Karpas-422 (cell line): ENCODE measurements around the gene ATXN7L1. TPM values are rescaled to one million over a fixed set of nuclear protein-coding genes. Genes with fewer than 3 reads are reported as not detected.
A peak's percentile ranks its signal among the peaks of the same experiment; 100 is the strongest.
"Not testable (repeated sequence)": the region's sequence is repeated elsewhere in the genome, so short reads cannot be mapped to it uniquely, and the experiment has no call there.

ENCODE experiments used
- DNase-seq: peaks from one replicate; pipeline ENCODE4 v3.0.0-alpha.2; 2015
- H2AFZ ChIP-seq: fragments of 200-600 bp; sonication (generic); 2 replicates; pipeline ENCODE4 v1.6.1; 2014; ENCODE audit warnings: antibody characterized with exemption, low read length, mixed read lengths
- H3K27ac ChIP-seq: fragments of 200-600 bp; sonication (generic); 2 replicates; pipeline ENCODE4 v1.5.1; 2014; ENCODE audit warnings: mild to moderate bottlenecking, low read length, moderate library complexity
- H3K27me3 ChIP-seq: fragments of 200-600 bp; sonication (generic); 2 replicates; pipeline ENCODE4 v1.6.1; 2014; ENCODE audit warnings: low read length, mixed read lengths
- H3K36me3 ChIP-seq: fragments of 200-600 bp; sonication (generic); 2 replicates; pipeline ENCODE4 v1.6.1; 2014; ENCODE audit warnings: low read length, mixed read lengths; ENCODE audit not compliant: insufficient read depth
- H3K4me1 ChIP-seq: fragments of 200-600 bp; sonication (generic); 2 replicates; pipeline ENCODE4 v1.6.1; 2014; ENCODE audit warnings: mild to moderate bottlenecking, low read length, mixed read lengths
- H3K4me2 ChIP-seq: fragments of 200-600 bp; sonication (generic); 2 replicates; pipeline ENCODE4 v1.6.1; 2014; ENCODE audit warnings: low read length, low read depth, mild to moderate bottlenecking; ENCODE audit not compliant: poor library complexity, severe bottlenecking
- H3K4me3 ChIP-seq: fragments of 200-600 bp; sonication (generic); 2 replicates; pipeline ENCODE4 v1.5.1; 2014; ENCODE audit warnings: mild to moderate bottlenecking, antibody characterized with exemption, low read length, mixed read lengths
- H3K79me2 ChIP-seq: fragments of 200-600 bp; sonication (generic); 2 replicates; pipeline ENCODE4 v1.6.1; 2014; ENCODE audit warnings: mild to moderate bottlenecking, low read length, mixed read lengths
- H3K9ac ChIP-seq: fragments of 200-600 bp; sonication (generic); 2 replicates; pipeline ENCODE4 v1.6.0; 2014; ENCODE audit warnings: low read length
- H3K9me2 ChIP-seq: fragments of 200-600 bp; sonication (generic), shearing (Covaris generic); replicated peaks from 2 replicates; pipeline ENCODE4 v1.6.0; 2014; ENCODE audit warnings: mild to moderate bottlenecking, low read length, moderate library complexity; ENCODE audit not compliant: insufficient read depth
- H3K9me3 ChIP-seq: fragments of 300-700, 200-600 bp; sonication (generic); 2 replicates; pipeline ENCODE4 v1.6.1; 2014; ENCODE audit warnings: low read length, mixed read lengths
- H4K20me1 ChIP-seq: fragments of 200-600 bp; sonication (generic); 2 replicates; pipeline ENCODE4 v1.6.1; 2014; ENCODE audit warnings: mild to moderate bottlenecking, antibody characterized with exemption, low read length, low read depth; ENCODE audit not compliant: insufficient read depth
- total RNA-seq: library from RNA; depleted of rRNA; stranded (reverse); fragments of >200 nt; shearing (Covaris generic); gene quantifications from 2 replicates; pipeline ENCODE4 v1.2.3, GENCODE V29; 2014; ENCODE audit warnings: low replicate concordance

Gene ATXN7L1
- total RNA-seq, 1 experiment from 2014 or later, result not detected

- H3K4me2 ChIP-seq, H3K9me2 ChIP-seq, H3K4me3 ChIP-seq, H3K9me3 ChIP-seq, DNase-seq, H4K20me1 ChIP-seq, H3K79me2 ChIP-seq, H3K27ac ChIP-seq, H3K9ac ChIP-seq, H3K4me1 ChIP-seq, H3K36me3 ChIP-seq, H3K27me3 ChIP-seq, H2AFZ ChIP-seq: not testable (repeated sequence)
Measured at GRCh38 chr7:105883179-105883578, 6.8 kb upstream of the ATXN7L1 start.

- no peak overlapping the region for H3K9ac ChIP-seq
- H3K9me3 ChIP-seq, result no peaks in the 10 kb centered on the region
- H3K4me1 ChIP-seq, result peaks cover 3% of the 10 kb centered on the region; the same call in 1 of the 2 replicates
- no peaks in the 10 kb centered on the region for H3K79me2 ChIP-seq
- H3K9me2 ChIP-seq, result no peaks in the 10 kb centered on the region
- no peaks in the 10 kb centered on the region for H4K20me1 ChIP-seq
- no peak overlapping the region for H3K4me3 ChIP-seq
- no peak overlapping the region for H2AFZ ChIP-seq
- no peak overlapping the region for H3K4me2 ChIP-seq
- DNase-seq, result no peak
- H3K27me3 ChIP-seq, result no peaks in the 10 kb centered on the region
- no peaks in the 10 kb centered on the region for H3K36me3 ChIP-seq
- H3K27ac ChIP-seq, result no peak overlapping the region
Measured at GRCh38 chr7:105881439-105881838, 5.0 kb upstream of the ATXN7L1 start.

- peaks cover 3% of the 10 kb centered on the region; the same call in 1 of the 2 replicates for H3K4me1 ChIP-seq
- no peaks in the 10 kb centered on the region for H4K20me1 ChIP-seq
- no peaks in the 10 kb centered on the region for H3K36me3 ChIP-seq
- no peaks in the 10 kb centered on the region for H3K9me3 ChIP-seq
- H3K4me2 ChIP-seq, result no peak overlapping the region
- no peak for DNase-seq
- no peaks in the 10 kb centered on the region for H3K9me2 ChIP-seq
- H2AFZ ChIP-seq, result no peak overlapping the region
- no peak overlapping the region for H3K9ac ChIP-seq
- no peaks in the 10 kb centered on the region for H3K27me3 ChIP-seq
- H3K79me2 ChIP-seq, result no peaks in the 10 kb centered on the region
- H3K27ac ChIP-seq, result no peak overlapping the region
- H3K4me3 ChIP-seq, result no peak overlapping the region
Measured at GRCh38 chr7:105880571-105881330, 4.4 kb upstream of the ATXN7L1 start.

- Histone ChIP-seq H4K20me1 (no peaks in the 10 kb centered on the region), H3K4me3 (no peak overlapping the region), H3K9ac (no peak overlapping the region), H3K36me3 (no peaks in the 10 kb centered on the region), H2AFZ (no peak overlapping the region), H3K9me2 (no peaks in the 10 kb centered on the region), H3K4me1 (peaks cover 3% of the 10 kb centered on the region; the same call in 1 of the 2 replicates), H3K4me2 (no peak overlapping the region), H3K79me2 (no peaks in the 10 kb centered on the region), H3K27me3 (no peaks in the 10 kb centered on the region), H3K9me3 (no peaks in the 10 kb centered on the region), H3K27ac (no peak overlapping the region)
- no peak for DNase-seq
Measured at GRCh38 chr7:105879782-105880181, 3.4 kb upstream of the ATXN7L1 start.

GRCh38 chr7:105878746-105879605, 2.6 kb upstream of the ATXN7L1 start:
- Histone ChIP-seq H3K9ac (no peak overlapping the region), H4K20me1 (no peaks in the 10 kb centered on the region), H3K4me1 (peaks cover 3% of the 10 kb centered on the region; the same call in 1 of the 2 replicates), H3K9me2 (no peaks in the 10 kb centered on the region), H3K4me2 (no peak overlapping the region), H3K9me3 (no peaks in the 10 kb centered on the region), H3K36me3 (no peaks in the 10 kb centered on the region), H3K27me3 (no peaks in the 10 kb centered on the region), H3K79me2 (no peaks in the 10 kb centered on the region), H3K4me3 (no peak overlapping the region), H3K27ac (no peak overlapping the region), H2AFZ (no peak overlapping the region)
- DNase-seq, result no peak

GRCh38 chr7:105877736-105878135, 1.3 kb upstream of the ATXN7L1 start:
- Histone ChIP-seq H3K4me2 (no peak overlapping the region), H3K79me2 (no peaks in the 10 kb centered on the region), H3K9me3 (no peaks in the 10 kb centered on the region), H4K20me1 (no peaks in the 10 kb centered on the region), H3K9me2 (no peaks in the 10 kb centered on the region), H2AFZ (no peak overlapping the region), H3K4me1 (peaks cover 3% of the 10 kb centered on the region; the same call in 1 of the 2 replicates), H3K36me3 (no peaks in the 10 kb centered on the region), H3K9ac (no peak overlapping the region), H3K4me3 (no peak overlapping the region), H3K27ac (no peak overlapping the region), H3K27me3 (no peaks in the 10 kb centered on the region)
- no peak for DNase-seq

GRCh38 chr7:105876964-105877601, 684 bp upstream of the ATXN7L1 start:
- no peak overlapping the region for H3K27ac ChIP-seq
- H3K4me3 ChIP-seq, result no peak overlapping the region
- H2AFZ ChIP-seq, result no peak overlapping the region
- H3K4me1 ChIP-seq, result peaks cover 3% of the 10 kb centered on the region; the same call in 1 of the 2 replicates
- H4K20me1 ChIP-seq, result no peaks in the 10 kb centered on the region
- no peaks in the 10 kb centered on the region for H3K9me3 ChIP-seq
- H3K36me3 ChIP-seq, result no peaks in the 10 kb centered on the region
- H3K27me3 ChIP-seq, result no peaks in the 10 kb centered on the region
- no peaks in the 10 kb centered on the region for H3K79me2 ChIP-seq
- H3K9me2 ChIP-seq, result no peaks in the 10 kb centered on the region
- DNase-seq, result no peak
- H3K9ac ChIP-seq, result no peak overlapping the region
- H3K4me2 ChIP-seq, result peak overlapping the region; percentile 32

- no peak overlapping the region for H3K4me3 ChIP-seq
- no peak for DNase-seq
- H3K4me1 ChIP-seq, result no peaks in the 10 kb centered on the region
- no peaks in the 10 kb centered on the region for H3K9me2 ChIP-seq
- no peaks in the 10 kb centered on the region for H3K9me3 ChIP-seq
- H3K4me2 ChIP-seq, result no peak overlapping the region
- H3K36me3 ChIP-seq, result no peaks in the 10 kb centered on the region
- no peak overlapping the region for H3K27ac ChIP-seq
- no peak overlapping the region for H3K9ac ChIP-seq
- no peaks in the 10 kb centered on the region for H4K20me1 ChIP-seq
- no peaks in the 10 kb centered on the region for H3K79me2 ChIP-seq
- H2AFZ ChIP-seq, result no peak overlapping the region
- H3K27me3 ChIP-seq, result no peaks in the 10 kb centered on the region
Measured at GRCh38 chr7:105875505-105875904, 894 bp downstream of the ATXN7L1 start.
